ENCODE data around the gene ST8SIA6.

- peak; percentile 91 for TF ChIP-seq EGR1 (IDR thresholded peaks at IDR 0.05; ENCODE audit: low read depth)
- no peak for TF ChIP-seq EZH2 (IDR thresholded peaks at IDR 0.05)
- TF ChIP-seq CTCF (IDR thresholded peaks at IDR 0.05 in 2 of 3, conservative IDR thresholded peaks at IDR 0.05 in 1 of 3; ENCODE audit: borderline replicate concordance in 1 of 3, insufficient read depth in 1 of 3, low read depth in 2 of 3, low read length in 2 of 3) = no peak
- TF ChIP-seq POLR2A (IDR thresholded peaks at IDR 0.05; ENCODE audit: borderline replicate concordance, extremely low read depth, insufficient read depth, insufficient read length) = no peak
- peak; percentile 50 for TF ChIP-seq MAX (IDR thresholded peaks at IDR 0.05)
- peak; percentile 70 for TF ChIP-seq SRF (IDR thresholded peaks at IDR 0.05; ENCODE audit: low read depth)
- TF ChIP-seq RAD21 (IDR thresholded peaks at IDR 0.05; ENCODE audit: low read depth) = peak; percentile 23; the same call in 1 of the 2 replicates
- peak; percentile 90 for TF ChIP-seq CBX3 (IDR thresholded peaks at IDR 0.05; ENCODE audit: low read depth)
- TF ChIP-seq POLR2AphosphoS5 (IDR thresholded peaks at IDR 0.05; ENCODE audit: low read depth, low read length) = peak; percentile 47; the same call in 1 of the 2 replicates
- TF ChIP-seq REST (IDR thresholded peaks at IDR 0.05; ENCODE audit: low read depth) = no peak
Observed at GRCh38 chr10:17353568-17354300, 100.7 kb downstream of the ST8SIA6 start.

Measured in HCT116 (cell line).